B cell (primary cell): Measurements from ENCODE around the gene GRIK2. TPM values are rescaled to one million over a fixed set of nuclear protein-coding genes. Genes with fewer than 3 reads are reported as not detected.

Source experiments
- ATAC-seq: fragments of 200-7000 bp; cut with Tn5 transposase; one replicate; pipeline ENCODE4 v1.10.0; 2021; ENCODE audit warnings: low read depth, mild to moderate bottlenecking, moderate number of reproducible peaks, moderate library complexity
- CTCF ChIA-PET: fragments of 350-600 bp; sonication (Branson Sonifier 250); formaldehyde crosslinking; loops from one replicate; lab custom pipeline; 2021; ENCODE audit warnings: antibody characterized with exemption, inconsistent platforms; lab: Charles Lee
- POLR2A ChIA-PET: fragments of 350-600 bp; sonication (Branson Sonifier 250); formaldehyde crosslinking; loops from one replicate; lab custom pipeline; 2021; ENCODE audit warnings: antibody characterized with exemption; lab: Charles Lee
- DNase-seq: peaks from one replicate; pipeline ENCODE4 v3.0.0; 2013
- H2AFZ ChIP-seq: 2 replicates; pipeline ENCODE4 v1.6.1; 2012; ENCODE audit warnings: mild to moderate bottlenecking, low read depth, low read length; ENCODE audit not compliant: insufficient read depth, poor library complexity, severe bottlenecking
- H3K27ac ChIP-seq, 2 donors: 1 replicate in 1 of 2; 2 replicates in 1 of 2; pipeline ENCODE4 v1.5.1; 2012 to 2013; ENCODE audit warnings: low read length in 2 of 2, mild to moderate bottlenecking in 2 of 2, moderate library complexity in 1 of 2
- H3K27me3 ChIP-seq, 4 experiments: fragments of 200-600 bp in 1 of 4; sonication (generic) in 1 of 4; replicated peaks in 1 of 4; 1 replicate in 2 of 4; 2 replicates in 2 of 4; pipeline versions ENCODE4 v1.6.1 to v1.7.0; 2013 to 2016; ENCODE audit warnings: low read length in 3 of 4, mild to moderate bottlenecking in 2 of 4, mixed read lengths in 1 of 4, moderate library complexity in 1 of 4; ENCODE audit not compliant: insufficient read depth in 4 of 4, control insufficient read depth in 3 of 4; ENCODE audit errors: control extremely low read depth in 1 of 4
- H3K36me3 ChIP-seq, 2 experiments: replicated peaks in 1 of 2; 1 replicate in 1 of 2; 2 replicates in 1 of 2; pipeline versions ENCODE4 v1.6.1 to v1.7.1; 2013; ENCODE audit warnings: low read length in 1 of 2; ENCODE audit not compliant: insufficient read depth in 2 of 2, control insufficient read depth in 1 of 2; ENCODE audit errors: control extremely low read depth in 1 of 2, extremely low read depth in 1 of 2
- H3K4me1 ChIP-seq, 2 donors: fragments of 200-600 bp in 1 of 2; sonication (generic) in 1 of 2; 1 replicate in 1 of 2; 2 replicates in 1 of 2; pipeline versions ENCODE4 v1.5.1 to v1.6.1; 2013 to 2017; ENCODE audit warnings: low read length in 2 of 2; ENCODE audit not compliant: control insufficient read depth in 2 of 2, insufficient read depth in 2 of 2
- H3K4me2 ChIP-seq: replicated peaks from 2 replicates; pipeline ENCODE3; 2012; ENCODE audit warnings: mild to moderate bottlenecking, low read depth, low read length; ENCODE audit not compliant: poor library complexity, severe bottlenecking
- H3K4me3 ChIP-seq, 5 experiments: fragments of 200-600 bp in 1 of 5; sonication (generic) in 1 of 5; 1 replicate in 3 of 5; 2 replicates in 2 of 5; pipeline versions ENCODE4 v1.5.1 to v1.7.0; 2011 to 2016; ENCODE audit warnings: low read length in 4 of 5, mild to moderate bottlenecking in 4 of 5, low read depth in 2 of 5, control low read depth in 1 of 5, moderate library complexity in 1 of 5; ENCODE audit not compliant: insufficient read depth in 1 of 5; ENCODE audit errors: control extremely low read depth in 1 of 5, extremely low read depth in 1 of 5
- H3K79me2 ChIP-seq: fragments of 200-600 bp; sonication (generic); one replicate; pipeline ENCODE4 v1.6.0; 2016; ENCODE audit warnings: low read length; ENCODE audit not compliant: control insufficient read depth, insufficient read depth
- H3K9ac ChIP-seq: fragments of 200-600 bp; sonication (generic); 2 replicates; pipeline ENCODE4 v1.6.1; 2017; ENCODE audit warnings: mild to moderate bottlenecking, low read length, moderate library complexity
- H3K9me3 ChIP-seq, 3 donors: one replicate each; pipeline versions ENCODE4 v1.6.1 to v1.7.1; 2013; ENCODE audit warnings: low read length in 2 of 3; ENCODE audit not compliant: control insufficient read depth in 2 of 3, insufficient read depth in 1 of 3; ENCODE audit errors: control extremely low read depth in 1 of 3
- H4K20me1 ChIP-seq: 2 replicates; pipeline ENCODE4 v1.6.0; 2012; ENCODE audit warnings: mild to moderate bottlenecking, low read length; ENCODE audit not compliant: insufficient read depth, control insufficient read depth, poor library complexity, severe bottlenecking
- H3K27ac Mint-ChIP-seq: one replicate; pipeline ENCODE4 v1.8.0; 2021; ENCODE audit warnings: mixed read lengths
- H3K27me3 Mint-ChIP-seq: one replicate; pipeline ENCODE4 v1.8.0; 2021; ENCODE audit warnings: mixed read lengths
- H3K4me1 Mint-ChIP-seq: one replicate; pipeline ENCODE4 v1.8.0; 2021; ENCODE audit warnings: mixed read lengths
- H3K4me3 Mint-ChIP-seq: one replicate; pipeline ENCODE4 v1.8.0; 2021; ENCODE audit warnings: mixed read lengths
- H3K9me3 Mint-ChIP-seq: one replicate; pipeline ENCODE4 v1.8.0; 2022; ENCODE audit warnings: mixed read lengths; ENCODE audit not compliant: insufficient read depth
- EZH2 ChIP-seq: IDR thresholded peaks from 2 replicates; pipeline ENCODE4 v1.6.1; 2012; ENCODE audit warnings: borderline replicate concordance, low read depth, mild to moderate bottlenecking, moderate library complexity, low read length; ENCODE audit not compliant: insufficient read depth, poor library complexity, severe bottlenecking
- WGBS: methylation state at CpG from one replicate; pipeline ENCODE4 v1.1.5; 2013; ENCODE audit warnings: missing lambda C conversion rate; ENCODE audit not compliant: insufficient coverage; 5-methylcytosine and 5-hydroxymethylcytosine counted together
- intact Hi-C: fragments of 100-400 bp; cut with micrococcal nuclease; formaldehyde crosslinking; loops from one replicate; pipeline ENCODE4 v1.10.0; 2022
- polyA plus RNA-seq: library from polyadenylated mRNA; depleted of rRNA; stranded (reverse); fragments of >200 nt; gene quantifications from 2 replicates; pipeline ENCODE4 v1.2.3, GENCODE V29; 2012
- total RNA-seq, 2 donors: library from RNA; stranded (reverse); fragments of 120-200 nt in 1 of 2; gene quantifications; 1 replicate in 1 of 2; 2 replicates in 1 of 2; pipeline versions ENCODE4 v1.2.3 to v1.2.4, GENCODE V29; 2013 to 2022
- TF ChIP-seq, protein P1 (sequence below): fragments of 200-600 bp; IDR thresholded peaks from one replicate; pipeline ENCODE4 v1.8.0; 2022; ENCODE audit warnings: antibody characterized with exemption, mild to moderate bottlenecking

Gene GRIK2
- total and polyA plus RNA-seq, 2 donors (not counting 1 experiment from before 2014, with no cell fraction given), result not detected

DNA sequence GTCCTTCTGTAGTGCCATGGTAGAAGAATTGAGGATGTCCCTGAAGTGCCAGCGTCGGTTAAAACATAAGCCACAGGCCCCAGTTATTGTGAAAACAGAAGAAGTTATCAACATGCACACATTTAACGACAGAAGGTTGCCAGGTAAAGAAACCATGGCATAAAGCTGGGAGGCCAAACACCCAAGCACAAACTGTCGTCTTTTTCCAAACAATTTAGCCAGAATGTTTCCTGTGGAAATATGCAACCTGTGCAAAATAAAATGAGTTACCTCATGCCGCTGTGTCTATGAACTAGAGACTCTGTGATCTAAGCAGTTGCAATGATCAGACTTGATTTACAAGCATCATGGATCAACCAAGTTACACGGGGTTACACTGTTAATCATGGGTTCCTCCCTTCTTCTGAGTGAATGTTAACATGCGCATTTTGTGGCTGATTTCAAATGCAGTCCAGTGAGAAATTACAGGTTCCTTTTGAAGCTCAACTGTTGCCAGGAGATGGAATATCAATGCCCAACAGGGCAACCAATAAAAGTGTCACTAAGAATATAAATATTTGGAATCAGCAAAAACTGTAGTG lies 674.9 kb downstream of the GRIK2 start:
- CTCF ChIA-PET, result no interaction called here
- 79% methylated on average over 6 of the region's 7 CpGs for WGBS
- Histone ChIP-seq H3K27ac (no peak overlapping the region), H3K9ac (no peak overlapping the region), H3K9me3 (no peaks in the 10 kb centered on the region), H3K36me3 (no peaks in the 10 kb centered on the region), H4K20me1 (no peaks in the 10 kb centered on the region), H3K4me1 (no peaks in the 10 kb centered on the region), H3K4me3 (no peak overlapping the region), H3K79me2 (no peaks in the 10 kb centered on the region), H3K4me2 (no peak overlapping the region), H3K27me3 (no peaks in the 10 kb centered on the region), H2AFZ (no peak overlapping the region)
- ATAC-seq (no peak), DNase-seq (no peak)
- H3K9me3 Mint-ChIP-seq, result no peaks in the 10 kb centered on the region
- intact Hi-C loops, result no loop called here
- H3K27me3 Mint-ChIP-seq, result no peaks in the 10 kb centered on the region
- H3K4me1 Mint-ChIP-seq, result no peaks in the 10 kb centered on the region
- no peak overlapping the region for H3K27ac Mint-ChIP-seq
- TF ChIP-seq, protein P1, sequence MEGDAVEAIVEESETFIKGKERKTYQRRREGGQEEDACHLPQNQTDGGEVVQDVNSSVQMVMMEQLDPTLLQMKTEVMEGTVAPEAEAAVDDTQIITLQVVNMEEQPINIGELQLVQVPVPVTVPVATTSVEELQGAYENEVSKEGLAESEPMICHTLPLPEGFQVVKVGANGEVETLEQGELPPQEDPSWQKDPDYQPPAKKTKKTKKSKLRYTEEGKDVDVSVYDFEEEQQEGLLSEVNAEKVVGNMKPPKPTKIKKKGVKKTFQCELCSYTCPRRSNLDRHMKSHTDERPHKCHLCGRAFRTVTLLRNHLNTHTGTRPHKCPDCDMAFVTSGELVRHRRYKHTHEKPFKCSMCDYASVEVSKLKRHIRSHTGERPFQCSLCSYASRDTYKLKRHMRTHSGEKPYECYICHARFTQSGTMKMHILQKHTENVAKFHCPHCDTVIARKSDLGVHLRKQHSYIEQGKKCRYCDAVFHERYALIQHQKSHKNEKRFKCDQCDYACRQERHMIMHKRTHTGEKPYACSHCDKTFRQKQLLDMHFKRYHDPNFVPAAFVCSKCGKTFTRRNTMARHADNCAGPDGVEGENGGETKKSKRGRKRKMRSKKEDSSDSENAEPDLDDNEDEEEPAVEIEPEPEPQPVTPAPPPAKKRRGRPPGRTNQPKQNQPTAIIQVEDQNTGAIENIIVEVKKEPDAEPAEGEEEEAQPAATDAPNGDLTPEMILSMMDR, result no peak
- no peak for TF ChIP-seq EZH2
- POLR2A ChIA-PET, result no interaction called here
- H3K4me3 Mint-ChIP-seq, result no peak overlapping the region

DNA sequence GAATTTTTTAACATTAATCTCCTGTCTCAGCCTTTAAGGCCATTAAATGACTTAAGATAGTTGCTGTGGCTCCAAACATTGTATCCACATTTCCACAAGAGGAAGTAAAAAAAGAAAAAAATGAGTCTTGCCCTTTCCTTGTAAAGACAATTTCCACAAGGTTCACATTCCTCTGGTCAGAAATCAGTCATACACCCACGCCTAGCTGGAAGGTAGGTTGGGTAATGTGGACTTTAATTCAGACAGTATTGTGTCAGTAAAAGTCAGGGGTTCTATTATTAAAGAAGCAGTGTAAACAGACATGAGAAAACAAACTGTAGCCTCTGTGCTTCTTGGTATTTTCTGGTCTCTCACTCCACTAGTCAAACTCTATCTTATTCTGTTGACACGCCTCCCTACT lies 682.0 kb downstream of the GRIK2 start:
- Histone ChIP-seq H2AFZ (no peak overlapping the region), H3K4me1 (no peaks in the 10 kb centered on the region), H3K27ac (no peak overlapping the region), H3K9ac (no peak overlapping the region), H3K4me3 (no peak overlapping the region), H3K9me3 (no peaks in the 10 kb centered on the region), H3K4me2 (no peak overlapping the region), H3K27me3 (no peaks in the 10 kb centered on the region), H3K36me3 (no peaks in the 10 kb centered on the region), H4K20me1 (no peaks in the 10 kb centered on the region), H3K79me2 (no peaks in the 10 kb centered on the region)
- ATAC-seq, result no peak
- Mint-ChIP-seq H3K4me3 (no peak overlapping the region), H3K9me3 (peaks cover 2% of the 10 kb centered on the region), H3K4me1 (no peaks in the 10 kb centered on the region), H3K27me3 (no peaks in the 10 kb centered on the region), H3K27ac (no peak overlapping the region)
- no peak for TF ChIP-seq EZH2
- TF ChIP-seq, protein P1, result no peak
- 100% methylated on average over 1 of the region's 2 CpGs for WGBS
- POLR2A ChIA-PET, result no interaction called here
- no peak for DNase-seq
- intact Hi-C loops, result no loop called here
- CTCF ChIA-PET, result no interaction called here
